GM12878 (cell line): Measurements from ENCODE around the gene TP73. TPM values are rescaled to one million over a fixed set of nuclear protein-coding genes. Genes with fewer than 3 reads are reported as not detected.

Experiments
- ATAC-seq: fragments of 200-7000 bp; cut with Tn5 transposase; 3 replicates; pipeline ENCODE4 v1.9.1; 2020; ENCODE audit warnings: mild to moderate bottlenecking, moderate library complexity
- BruUV-seq: library from RNA; stranded (reverse); fragments of 400-500 nt; replicated peaks from 2 replicates; lab custom pipeline; 2021; lab: Mats Ljungman, UMichigan
- CTCF ChIA-PET: fragments of 300-600 bp; sonication (Branson Sonifier 250); formaldehyde crosslinking; extraction: SDS; loops from one replicate; lab custom pipeline; 2021; ENCODE audit warnings: inconsistent platforms; lab: Yijun Ruan, JAX
- POLR2A ChIA-PET: fragments of 350-600 bp; formaldehyde crosslinking; extraction: SDS; loops from one replicate; lab custom pipeline; 2021; ENCODE audit warnings: inconsistent platforms; lab: Charles Lee
- RAD21 ChIA-PET: fragments of 300-600 bp; sonication (Branson Sonifier 250); formaldehyde crosslinking; loops from one replicate; lab custom pipeline; 2023; ENCODE audit warnings: antibody characterized with exemption; ENCODE audit not compliant: unreplicated experiment; lab: Charles Lee
- SMC1A ChIA-PET: fragments of 300-600 bp; sonication (Branson Sonifier 250); formaldehyde crosslinking; loops from one replicate; lab custom pipeline; 2023; ENCODE audit not compliant: unreplicated experiment, uncharacterized antibody; lab: Charles Lee
- DNase-seq: peaks from one replicate; pipeline ENCODE4 v3.0.0-alpha.2; 2011; ENCODE audit warnings: low read depth, low spot score
- FAIRE-seq: peaks from 3 replicates; lab custom pipeline; 2011; peaks lifted over from hg19 to GRCh38; lab: Jason Lieb, UNC
- H2AFZ ChIP-seq: 2 replicates; pipeline ENCODE4 v1.6.0; 2011; ENCODE audit warnings: low read depth, low read length, control low read depth; ENCODE audit not compliant: control insufficient read depth
- H3K27ac ChIP-seq: 2 replicates; pipeline ENCODE4 v1.5.1; 2011; ENCODE audit warnings: control low read depth; ENCODE audit not compliant: control insufficient read depth, insufficient read depth
- H3K27me3 ChIP-seq, 2 experiments: replicated peaks in 1 of 2; 2 replicates each; pipeline versions ENCODE4 v1.6.0 to v1.6.1; 2011; ENCODE audit warnings: low read length in 1 of 2; ENCODE audit not compliant: control insufficient read depth in 2 of 2, insufficient read depth in 2 of 2
- H3K36me3 ChIP-seq, 2 experiments: 2 replicates each; pipeline ENCODE4 v1.5.1; 2011; ENCODE audit warnings: low read length in 1 of 2; ENCODE audit not compliant: control insufficient read depth in 2 of 2, insufficient read depth in 2 of 2
- H3K4me1 ChIP-seq: 2 replicates; pipeline ENCODE4 v1.6.1; 2011; ENCODE audit warnings: mild to moderate bottlenecking, low read length, moderate library complexity, mixed read lengths; ENCODE audit not compliant: control insufficient read depth, insufficient read depth
- H3K4me2 ChIP-seq: 2 replicates; pipeline ENCODE4 v1.6.0; 2011; ENCODE audit warnings: control low read depth; ENCODE audit not compliant: control insufficient read depth, insufficient read depth
- H3K4me3 ChIP-seq: fragments of 200-600 bp; sonication (generic); 2 replicates; pipeline ENCODE4 v1.5.1; 2016
- H3K79me2 ChIP-seq: 2 replicates; pipeline ENCODE4 v1.6.0; 2011; ENCODE audit warnings: low read length; ENCODE audit not compliant: control insufficient read depth, insufficient read depth
- H3K9ac ChIP-seq: 2 replicates; pipeline ENCODE4 v1.8.0; 2011; ENCODE audit warnings: low read length, control low read depth, mixed read lengths; ENCODE audit not compliant: control insufficient read depth, insufficient read depth
- H3K9me3 ChIP-seq: replicated peaks from 3 replicates; pipeline ENCODE4 v1.5.1; 2011; ENCODE audit warnings: mild to moderate bottlenecking, low read length; ENCODE audit not compliant: control insufficient read depth, insufficient read depth
- H4K20me1 ChIP-seq: 2 replicates; pipeline ENCODE4 v1.6.0; 2011; ENCODE audit not compliant: control insufficient read depth, insufficient read depth
- SMAD5 ChIP-seq: IDR thresholded peaks from 2 replicates; pipeline ENCODE4 v1.6.1; 2016; ENCODE audit warnings: antibody characterized with exemption, low read depth
- WGBS: methylation state at CpG from one replicate; pipeline ENCODE4 v1.1.6; 2016; ENCODE audit warnings: low lambda C conversion rate; ENCODE audit not compliant: insufficient replicate concordance, insufficient coverage; ENCODE audit errors: missing lambda C conversion rate; 5-methylcytosine and 5-hydroxymethylcytosine counted together
- in situ Hi-C: fragments of 300-500 bp; cut with MboI; formaldehyde crosslinking; loops from 9 replicates; pipeline ENCODE4 v1.14.3; 2018; ENCODE audit warnings: mixed read lengths
- intact Hi-C: fragments of 100-400 bp; cut with micrococcal nuclease; formaldehyde crosslinking; loops from one replicate; pipeline ENCODE4 v1.14.2; 2022; ENCODE audit not compliant: unreplicated experiment
- polyA plus RNA-seq, 11 experiments: library from polyadenylated mRNA; depleted of rRNA in 4 of 11; unstranded in 6 of 11; stranded (reverse) in 5 of 11; fragments of >200 nt; fragmentation: Nextera tagmentation in 4 of 11; fragmentation: Illumina TruSeq in 1 of 11; extraction: Ambion mirVana in 4 of 11; extraction: Trizol in 1 of 11; gene quantifications; 1 replicate in 1 of 11; 2 replicates in 10 of 11; pipeline versions ENCODE4 v1.2.1 to v1.2.3, GENCODE V29; 2011 to 2016; ENCODE audit warnings: inconsistent platforms in 2 of 11, missing spikeins in 2 of 11, low read depth in 1 of 11
- total RNA-seq, 4 experiments: library from RNA; depleted of rRNA in 3 of 4; stranded (reverse); fragments of >200 nt in 3 of 4; fragmentation: Illumina TruSeq in 1 of 4; extraction: Trizol in 1 of 4; gene quantifications; 2 replicates each; pipeline versions ENCODE4 v1.2.1 to v1.2.3, GENCODE V29; 2013 to 2021
- TF ChIP-seq, protein P1 (sequence below): fragments of 450-650 bp; IDR thresholded peaks from 2 replicates; pipeline ENCODE4 v1.6.1; 2017; ENCODE audit warnings: mild to moderate bottlenecking, moderate library complexity

The TP73 gene
- total and polyA plus RNA-seq, 10 of the 15 experiments (the other 5 are each of a cell fraction or from before 2014, with no cell fraction given), result 0.08 to 54.2 (median 14.9) TPM

DNA sequence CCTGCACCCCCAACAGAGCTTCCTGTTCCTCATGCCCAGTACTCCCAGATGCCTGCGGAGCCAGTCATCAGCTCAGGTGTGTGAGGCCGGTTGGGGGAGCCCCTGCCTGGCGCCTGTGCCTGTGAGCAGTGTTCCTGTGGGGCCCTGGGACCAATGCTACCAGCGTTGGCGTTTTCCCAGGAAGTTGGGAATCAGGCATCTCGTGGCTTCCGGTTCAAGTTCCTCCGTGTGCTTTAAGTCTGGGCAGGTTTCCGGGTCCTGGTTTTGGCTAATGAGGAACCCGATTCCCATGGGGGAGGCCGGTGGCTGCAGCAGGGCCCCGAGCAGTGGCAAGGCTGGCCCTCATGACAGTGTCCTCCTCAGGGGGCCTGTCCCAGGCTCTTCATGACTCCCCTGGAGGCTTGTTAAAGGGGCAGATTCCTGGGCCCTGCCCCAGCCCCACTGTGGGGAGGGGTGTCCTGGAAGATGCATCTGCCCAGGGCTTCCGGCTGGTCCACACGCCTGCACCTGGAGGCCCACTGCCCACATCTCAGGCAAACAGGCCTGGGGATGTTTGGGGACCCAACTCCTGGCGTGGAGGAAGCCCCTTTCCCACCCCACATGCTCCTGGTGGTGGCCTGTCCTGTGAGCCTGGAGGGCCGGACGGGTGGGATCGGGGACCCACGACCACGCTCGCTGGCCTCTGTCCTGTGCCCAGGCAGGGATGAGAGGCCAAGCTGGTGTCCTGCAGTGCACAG lies 26.2 kb downstream of the TP73 start (continued):
- TF ChIP-seq, protein P1, sequence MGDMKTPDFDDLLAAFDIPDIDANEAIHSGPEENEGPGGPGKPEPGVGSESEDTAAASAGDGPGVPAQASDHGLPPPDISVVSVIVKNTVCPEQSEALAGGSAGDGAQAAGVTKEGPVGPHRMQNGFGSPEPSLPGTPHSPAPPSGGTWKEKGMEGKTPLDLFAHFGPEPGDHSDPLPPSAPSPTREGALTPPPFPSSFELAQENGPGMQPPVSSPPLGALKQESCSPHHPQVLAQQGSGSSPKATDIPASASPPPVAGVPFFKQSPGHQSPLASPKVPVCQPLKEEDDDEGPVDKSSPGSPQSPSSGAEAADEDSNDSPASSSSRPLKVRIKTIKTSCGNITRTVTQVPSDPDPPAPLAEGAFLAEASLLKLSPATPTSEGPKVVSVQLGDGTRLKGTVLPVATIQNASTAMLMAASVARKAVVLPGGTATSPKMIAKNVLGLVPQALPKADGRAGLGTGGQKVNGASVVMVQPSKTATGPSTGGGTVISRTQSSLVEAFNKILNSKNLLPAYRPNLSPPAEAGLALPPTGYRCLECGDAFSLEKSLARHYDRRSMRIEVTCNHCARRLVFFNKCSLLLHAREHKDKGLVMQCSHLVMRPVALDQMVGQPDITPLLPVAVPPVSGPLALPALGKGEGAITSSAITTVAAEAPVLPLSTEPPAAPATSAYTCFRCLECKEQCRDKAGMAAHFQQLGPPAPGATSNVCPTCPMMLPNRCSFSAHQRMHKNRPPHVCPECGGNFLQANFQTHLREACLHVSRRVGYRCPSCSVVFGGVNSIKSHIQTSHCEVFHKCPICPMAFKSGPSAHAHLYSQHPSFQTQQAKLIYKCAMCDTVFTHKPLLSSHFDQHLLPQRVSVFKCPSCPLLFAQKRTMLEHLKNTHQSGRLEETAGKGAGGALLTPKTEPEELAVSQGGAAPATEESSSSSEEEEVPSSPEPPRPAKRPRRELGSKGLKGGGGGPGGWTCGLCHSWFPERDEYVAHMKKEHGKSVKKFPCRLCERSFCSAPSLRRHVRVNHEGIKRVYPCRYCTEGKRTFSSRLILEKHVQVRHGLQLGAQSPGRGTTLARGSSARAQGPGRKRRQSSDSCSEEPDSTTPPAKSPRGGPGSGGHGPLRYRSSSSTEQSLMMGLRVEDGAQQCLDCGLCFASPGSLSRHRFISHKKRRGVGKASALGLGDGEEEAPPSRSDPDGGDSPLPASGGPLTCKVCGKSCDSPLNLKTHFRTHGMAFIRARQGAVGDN, result 0 out of 2 replicates have a peak, but pooled peaks have one; percentile 47

DNA sequence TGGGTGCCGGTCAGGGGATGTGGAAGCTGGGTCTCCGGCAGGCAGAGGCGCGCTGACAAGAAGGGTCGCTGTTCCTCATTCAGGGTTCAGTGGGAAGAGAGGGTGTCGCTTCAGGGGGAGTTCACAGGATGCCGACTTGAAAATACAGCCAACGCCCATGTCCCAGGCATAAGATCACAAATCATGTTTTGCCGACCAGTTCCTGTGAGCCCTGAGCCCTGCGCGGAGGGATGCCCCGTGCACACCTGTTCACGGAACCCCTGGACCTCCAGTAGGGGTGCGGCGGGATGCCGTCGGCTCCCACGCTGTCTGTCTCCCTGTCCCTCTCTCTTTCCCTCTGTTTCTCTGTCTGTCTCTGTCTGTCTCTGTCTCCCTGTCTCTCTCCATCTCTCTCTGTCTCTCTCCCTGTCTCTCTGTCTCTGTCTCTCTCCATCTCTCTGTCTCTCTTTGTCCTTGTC lies 26.8 kb downstream of the TP73 start:
- no peaks in the 10 kb centered on the region for H3K9me3 ChIP-seq
- H3K27ac ChIP-seq, result no peak overlapping the region; the same call in 1 of the 2 replicates
- RAD21 ChIA-PET, result no interaction called here
- H3K4me1 ChIP-seq, result peaks cover 54% of the 10 kb centered on the region
- H3K36me3 ChIP-seq, result peaks cover 0 to 29% of the 10 kb centered on the region in 2 experiments; a peak in 3 of 4 replicates
- ATAC-seq, result no peak
- SMC1A ChIA-PET, result no interaction called here
- in situ Hi-C loops (no loop called here), intact Hi-C loops (no loop called here)
- H3K79me2 ChIP-seq, result peaks cover 51% of the 10 kb centered on the region
- FAIRE-seq, result peak; percentile 81
- POLR2A ChIA-PET, result interaction anchor here (3.9 kb wide), 1 partner anchor 24 kb away, joined by 49 read pairs; no protein-coding TSS in a partner anchor
- TF ChIP-seq SMAD5, result no peak
- no peak overlapping the region for H2AFZ ChIP-seq
- no TSS peak for BruUV-seq
- WGBS, result 73% methylated on average over 18 of the region's 18 CpGs
- no peak overlapping the region; the same call in 1 of the 2 replicates for H3K4me2 ChIP-seq
- no peak overlapping the region for H3K4me3 ChIP-seq
- H3K9ac ChIP-seq, result no peak overlapping the region
- H3K27me3 ChIP-seq, result no peaks in the 10 kb centered on the region
- no peaks in the 10 kb centered on the region; the same call in 1 of the 2 replicates for H4K20me1 ChIP-seq
- CTCF ChIA-PET, result interaction anchor here (2.2 to 3.4 kb wide), 2 partner anchors 31 to 46 kb away, joined by 9 to 13 read pairs; no protein-coding TSS in a partner anchor
- DNase-seq, result no peak
